ENCODE results near the gene NR1H2. TPM values are rescaled to one million over a fixed set of nuclear protein-coding genes. Genes with fewer than 3 reads are reported as not detected.

Gene NR1H2
- polyA plus RNA-seq, 3 donors = 77.1 to 111 (median 78.9) TPM

DNA sequence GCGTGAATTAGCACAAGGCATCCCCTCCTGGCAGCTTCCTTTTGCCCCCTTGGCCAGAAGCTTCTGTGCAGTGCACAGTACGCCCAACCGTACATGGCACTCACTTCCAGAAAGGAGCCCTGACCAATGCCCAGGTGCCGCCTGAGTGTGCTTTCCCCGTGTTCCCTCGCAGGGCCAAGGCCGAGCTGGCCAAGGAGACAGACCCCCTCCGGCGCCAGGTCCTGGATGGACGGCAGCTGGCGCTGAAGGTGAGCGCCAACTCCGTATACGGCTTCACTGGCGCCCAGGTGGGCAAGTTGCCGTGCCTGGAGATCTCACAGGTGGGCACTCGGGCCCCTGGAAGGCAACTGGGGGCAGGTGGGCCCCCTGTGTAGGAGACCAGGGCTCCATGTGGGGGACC is 33.1 kb downstream of the NR1H2 start:
- no peak overlapping the region for H3K4me3 Mint-ChIP-seq
- Histone ChIP-seq H3K4me3 (replicated peaks in 1 of 3; ENCODE audit: low read depth in 2 of 3, low read length in 3 of 3) (no peak overlapping the region), H2AFZ (ENCODE audit: insufficient read depth, low read depth, low read length, poor library complexity, severe bottlenecking) (no peak overlapping the region), H3K27ac (ENCODE audit: low read depth in 1 of 2, low read length in 2 of 2) (no peak overlapping the region), H3K27me3 (ENCODE audit: control insufficient read depth in 2 of 2, insufficient read depth in 2 of 2, low read length in 2 of 2) (no peaks in the 10 kb centered on the region), H3K4me2 (replicated peaks; ENCODE audit: extremely low read depth, low read length, poor library complexity, severe bottlenecking) (no peak overlapping the region), H3K36me3 (replicated peaks in 1 of 2; ENCODE audit: control insufficient read depth in 1 of 2, insufficient read depth in 2 of 2, low read length in 2 of 2) (peaks cover 30 to 42% of the 10 kb centered on the region in 2 donors), H4K20me1 (ENCODE audit: insufficient read depth, low read length) (no peaks in the 10 kb centered on the region), H3K4me1 (ENCODE audit: control insufficient read depth in 1 of 2, insufficient read depth in 2 of 2, low read length in 2 of 2) (peaks cover 0 to 2% of the 10 kb centered on the region in 2 donors), H3K9ac (ENCODE audit: insufficient read depth, low read length, poor library complexity, severe bottlenecking) (no peak overlapping the region), H3K9me3 (replicated peaks in 1 of 2; ENCODE audit: control insufficient read depth in 1 of 2, insufficient read depth in 1 of 2, low read length in 2 of 2) (peaks cover 0 to 4% of the 10 kb centered on the region in 2 donors), H3K79me2 (ENCODE audit: insufficient read depth, low read length) (no peaks in the 10 kb centered on the region)
- TF ChIP-seq, protein P1, sequence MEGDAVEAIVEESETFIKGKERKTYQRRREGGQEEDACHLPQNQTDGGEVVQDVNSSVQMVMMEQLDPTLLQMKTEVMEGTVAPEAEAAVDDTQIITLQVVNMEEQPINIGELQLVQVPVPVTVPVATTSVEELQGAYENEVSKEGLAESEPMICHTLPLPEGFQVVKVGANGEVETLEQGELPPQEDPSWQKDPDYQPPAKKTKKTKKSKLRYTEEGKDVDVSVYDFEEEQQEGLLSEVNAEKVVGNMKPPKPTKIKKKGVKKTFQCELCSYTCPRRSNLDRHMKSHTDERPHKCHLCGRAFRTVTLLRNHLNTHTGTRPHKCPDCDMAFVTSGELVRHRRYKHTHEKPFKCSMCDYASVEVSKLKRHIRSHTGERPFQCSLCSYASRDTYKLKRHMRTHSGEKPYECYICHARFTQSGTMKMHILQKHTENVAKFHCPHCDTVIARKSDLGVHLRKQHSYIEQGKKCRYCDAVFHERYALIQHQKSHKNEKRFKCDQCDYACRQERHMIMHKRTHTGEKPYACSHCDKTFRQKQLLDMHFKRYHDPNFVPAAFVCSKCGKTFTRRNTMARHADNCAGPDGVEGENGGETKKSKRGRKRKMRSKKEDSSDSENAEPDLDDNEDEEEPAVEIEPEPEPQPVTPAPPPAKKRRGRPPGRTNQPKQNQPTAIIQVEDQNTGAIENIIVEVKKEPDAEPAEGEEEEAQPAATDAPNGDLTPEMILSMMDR (IDR thresholded peaks at IDR 0.05) = no peak
- WGBS (ENCODE audit: insufficient coverage) = 99% methylated on average over 17 of the region's 17 CpGs
- H3K27ac Mint-ChIP-seq = peak overlapping the region in 2 of 7 donors; percentile 20 to 58
- peaks cover under 1% of the 10 kb centered on the region for H3K4me1 Mint-ChIP-seq
- H3K36me3 Mint-ChIP-seq = peaks cover 38 to 62% of the 10 kb centered on the region in 2 donors
- H3K9me3 Mint-ChIP-seq = peaks cover 0 to 6% (median 0%) of the 10 kb centered on the region in 7 donors
- H3K27me3 Mint-ChIP-seq (ENCODE audit: low read depth in 3 of 3) = no peaks in the 10 kb centered on the region
- intact Hi-C loops (cut with micrococcal nuclease) = no loop called here
- no peak for DNase-seq

DNA sequence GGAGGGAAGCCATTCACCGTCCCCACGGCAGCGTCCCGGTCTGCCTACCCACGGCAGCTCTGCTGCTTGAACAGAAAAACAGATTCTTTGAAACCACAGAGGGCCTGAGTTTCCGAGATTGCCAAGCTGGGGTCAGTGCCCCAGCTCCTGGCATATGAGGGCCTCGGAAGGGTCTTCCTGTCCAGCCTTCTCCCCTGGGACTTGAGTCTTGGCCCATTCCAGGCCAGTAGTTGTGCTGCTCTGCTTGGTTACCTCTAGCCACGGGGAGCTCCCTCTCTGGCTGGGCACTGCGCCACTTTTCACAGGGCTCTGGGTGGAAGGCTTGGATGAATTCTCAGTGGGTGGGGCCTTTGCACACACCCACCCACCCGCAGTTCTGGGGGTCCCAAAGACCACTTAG is 33.9 kb downstream of the NR1H2 start:
- Histone ChIP-seq H3K4me2 (replicated peaks; ENCODE audit: extremely low read depth, low read length, poor library complexity, severe bottlenecking) (no peak overlapping the region), H3K9ac (ENCODE audit: insufficient read depth, low read length, poor library complexity, severe bottlenecking) (no peak overlapping the region), H3K27me3 (ENCODE audit: control insufficient read depth in 2 of 2, insufficient read depth in 2 of 2, low read length in 2 of 2) (no peaks in the 10 kb centered on the region), H4K20me1 (ENCODE audit: insufficient read depth, low read length) (no peaks in the 10 kb centered on the region), H2AFZ (ENCODE audit: insufficient read depth, low read depth, low read length, poor library complexity, severe bottlenecking) (no peak overlapping the region), H3K27ac (ENCODE audit: low read depth in 1 of 2, low read length in 2 of 2) (no peak overlapping the region), H3K36me3 (replicated peaks in 1 of 2; ENCODE audit: control insufficient read depth in 1 of 2, insufficient read depth in 2 of 2, low read length in 2 of 2) (peaks cover 30 to 42% of the 10 kb centered on the region in 2 donors), H3K79me2 (ENCODE audit: insufficient read depth, low read length) (no peaks in the 10 kb centered on the region), H3K4me1 (ENCODE audit: control insufficient read depth in 1 of 2, insufficient read depth in 2 of 2, low read length in 2 of 2) (peaks cover 6 to 10% of the 10 kb centered on the region in 2 donors), H3K4me3 (replicated peaks in 1 of 3; ENCODE audit: low read depth in 2 of 3, low read length in 3 of 3) (no peak overlapping the region), H3K9me3 (replicated peaks in 1 of 2; ENCODE audit: control insufficient read depth in 1 of 2, insufficient read depth in 1 of 2, low read length in 2 of 2) (peaks cover 0 to 4% of the 10 kb centered on the region in 2 donors)
- Mint-ChIP-seq H3K27me3 (ENCODE audit: low read depth in 3 of 3) (no peaks in the 10 kb centered on the region), H3K27ac (peak overlapping the region in 2 of 7 donors; percentile 13 to 26), H3K4me3 (no peak overlapping the region), H3K4me1 (peaks cover 8% of the 10 kb centered on the region), H3K36me3 (peaks cover 36 to 54% of the 10 kb centered on the region in 2 donors), H3K9me3 (peaks cover 0 to 6% (median 0%) of the 10 kb centered on the region in 7 donors)
- no peak for DNase-seq
- intact Hi-C loops (cut with micrococcal nuclease) = loop anchor here in 1 of 2 donors (5.0 kb wide), 1 partner anchor 43 kb away; the partner anchor contains the start of gene NAPSA
- 96% methylated on average over 8 of the region's 10 CpGs for WGBS (ENCODE audit: insufficient coverage)
- TF ChIP-seq, protein P1 (IDR thresholded peaks at IDR 0.05) = no peak

Measured in CD14-positive monocyte (primary cell).